Astrocyte (in vitro differentiated cells and primary cell): ENCODE measurements around the gene CCDC8.

Experiments
- EZH2 ChIP-seq: IDR thresholded peaks from 2 replicates; pipeline ENCODE4 v1.6.1; 2012; ENCODE audit warnings: mild to moderate bottlenecking, low read length, inconsistent platforms; ENCODE audit not compliant: insufficient read depth
- TF ChIP-seq, protein P1 (sequence below): IDR thresholded peaks from 2 replicates; pipeline ENCODE4 v1.5.1; 2011; ENCODE audit warnings: low read depth, mild to moderate bottlenecking, inconsistent platforms, low read length, moderate library complexity; ENCODE audit not compliant: insufficient read depth

GRCh38 chr19:46447824-46448223, 34.5 kb upstream of the CCDC8 start:
- TF ChIP-seq, protein P1, sequence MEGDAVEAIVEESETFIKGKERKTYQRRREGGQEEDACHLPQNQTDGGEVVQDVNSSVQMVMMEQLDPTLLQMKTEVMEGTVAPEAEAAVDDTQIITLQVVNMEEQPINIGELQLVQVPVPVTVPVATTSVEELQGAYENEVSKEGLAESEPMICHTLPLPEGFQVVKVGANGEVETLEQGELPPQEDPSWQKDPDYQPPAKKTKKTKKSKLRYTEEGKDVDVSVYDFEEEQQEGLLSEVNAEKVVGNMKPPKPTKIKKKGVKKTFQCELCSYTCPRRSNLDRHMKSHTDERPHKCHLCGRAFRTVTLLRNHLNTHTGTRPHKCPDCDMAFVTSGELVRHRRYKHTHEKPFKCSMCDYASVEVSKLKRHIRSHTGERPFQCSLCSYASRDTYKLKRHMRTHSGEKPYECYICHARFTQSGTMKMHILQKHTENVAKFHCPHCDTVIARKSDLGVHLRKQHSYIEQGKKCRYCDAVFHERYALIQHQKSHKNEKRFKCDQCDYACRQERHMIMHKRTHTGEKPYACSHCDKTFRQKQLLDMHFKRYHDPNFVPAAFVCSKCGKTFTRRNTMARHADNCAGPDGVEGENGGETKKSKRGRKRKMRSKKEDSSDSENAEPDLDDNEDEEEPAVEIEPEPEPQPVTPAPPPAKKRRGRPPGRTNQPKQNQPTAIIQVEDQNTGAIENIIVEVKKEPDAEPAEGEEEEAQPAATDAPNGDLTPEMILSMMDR = no peak
- no peak for TF ChIP-seq EZH2
